ENCODE measurements around the gene CTTNBP2NL. TPM values are rescaled to one million over a fixed set of nuclear protein-coding genes. Genes with fewer than 3 reads are reported as not detected.

Gene CTTNBP2NL
- polyA plus RNA-seq, 2 of the 4 experiments (the other 2 are of a cell fraction) = 5.8 to 8.7 TPM

- DNase-seq (ENCODE audit: low read depth in 1 of 2, low spot score in 1 of 2) = no peak
- POLR2A ChIA-PET = interaction anchor here (0.6 kb wide), 1 partner anchor 185 kb away, joined by 13 read pairs; no protein-coding TSS in a partner anchor
- ATAC-seq = no peak
- no peak overlapping the region for H3K4me2 ChIP-seq
- H3K27ac ChIP-seq = no peak overlapping the region
- 90% methylated on average over 2 of the region's 2 CpGs for WGBS (ENCODE audit: missing lambda C conversion rate)
- CTCF ChIA-PET = interaction anchor here (0.8 kb wide), 1 partner anchor 297 kb away, joined by 3 read pairs; no protein-coding TSS in a partner anchor
- no peak overlapping the region for H3K4me3 ChIP-seq
- no peaks in the 10 kb centered on the region for H3K9me3 ChIP-seq
- H3K4me1 ChIP-seq = no peaks in the 10 kb centered on the region
- no peak for TF ChIP-seq HOXB13 (CRISPR knock-in tag; IDR thresholded peaks at IDR 0.05; ENCODE audit: low read depth)
- no peak for TF ChIP-seq CHD4 (IDR thresholded peaks at IDR 0.05; ENCODE audit: borderline replicate concordance)
- TF ChIP-seq HOXA7 (CRISPR knock-in tag; IDR thresholded peaks at IDR 0.05) = no peak
- TF ChIP-seq HDAC2 (IDR thresholded peaks at IDR 0.05) = no peak
- TF ChIP-seq MAX (IDR thresholded peaks at IDR 0.05) = no peak
- TF ChIP-seq HES2 (IDR thresholded peaks at IDR 0.05) = no peak
- no peak for TF ChIP-seq RARB (CRISPR knock-in tag; IDR thresholded peaks at IDR 0.05)
- TF ChIP-seq NR3C1 (IDR thresholded peaks at IDR 0.05) = no peak
- TF ChIP-seq GATA3 (IDR thresholded peaks at IDR 0.05; ENCODE audit: borderline replicate concordance) = no peak
- no peak for TF ChIP-seq PHF8 (IDR thresholded peaks at IDR 0.05; ENCODE audit: borderline replicate concordance, low read depth)
- no peak for FAIRE-seq
Observed at GRCh38 chr1:112410673-112411072, 14.7 kb downstream of the CTTNBP2NL start.

- no peak for ATAC-seq
- Histone ChIP-seq H3K4me2 (no peak overlapping the region), H3K4me1 (no peaks in the 10 kb centered on the region), H3K4me3 (no peak overlapping the region), H3K9me3 (no peaks in the 10 kb centered on the region), H3K27ac (no peak overlapping the region)
- CTCF ChIA-PET = interaction anchor here (0.6 to 1.3 kb wide), 2 partner anchors 26 to 893 kb away, joined by 3 to 4 read pairs; no protein-coding TSS in a partner anchor
- no peak for DNase-seq (ENCODE audit: low read depth in 1 of 2, low spot score in 1 of 2)
- no peak for FAIRE-seq
- POLR2A ChIA-PET = no interaction called here
- TF ChIP-seq SMC3 (IDR thresholded peaks at IDR 0.05) = no peak
- TF ChIP-seq MAFK (IDR thresholded peaks at IDR 0.05; ENCODE audit: partially characterized antibody) = no peak
- TF ChIP-seq HOXB5 (CRISPR knock-in tag; IDR thresholded peaks at IDR 0.05) = no peak
- no peak for TF ChIP-seq FOSB (CRISPR knock-in tag; IDR thresholded peaks at IDR 0.05)
- no peak for TF ChIP-seq SREBF2 (IDR thresholded peaks at IDR 0.05)
- no peak for TF ChIP-seq CHD4 (IDR thresholded peaks at IDR 0.05; ENCODE audit: borderline replicate concordance)
- TF ChIP-seq ZNF302 (CRISPR knock-in tag; IDR thresholded peaks at IDR 0.05) = no peak
- TF ChIP-seq MAX (IDR thresholded peaks at IDR 0.05) = no peak
- no peak for TF ChIP-seq BHLHE40 (IDR thresholded peaks at IDR 0.05; ENCODE audit: low read depth, low read length)
- no peak for TF ChIP-seq CBX8 (IDR thresholded peaks at IDR 0.05)
- TF ChIP-seq PHF8 (IDR thresholded peaks at IDR 0.05; ENCODE audit: borderline replicate concordance, low read depth) = no peak
- no peak for TF ChIP-seq FOXS1 (CRISPR knock-in tag; IDR thresholded peaks at IDR 0.05)
- TF ChIP-seq E2F6 (IDR thresholded peaks at IDR 0.05; ENCODE audit: borderline replicate concordance, low read depth) = no peak
- TF ChIP-seq ESRRA (IDR thresholded peaks at IDR 0.05; ENCODE audit: borderline replicate concordance, low read length) = no peak
- TF ChIP-seq EHMT2 (IDR thresholded peaks at IDR 0.05; ENCODE audit: low read depth) = no peak
- no peak for TF ChIP-seq HDAC2 (IDR thresholded peaks at IDR 0.05)
- TF ChIP-seq JUN (IDR thresholded peaks at IDR 0.05) = no peak
- TF ChIP-seq ZFP36 (IDR thresholded peaks at IDR 0.05; ENCODE audit: borderline replicate concordance, partially characterized antibody) = no peak
- TF ChIP-seq TP53 (CRISPR knock-in tag; IDR thresholded peaks at IDR 0.05) = no peak
- TF ChIP-seq RARB (CRISPR knock-in tag; IDR thresholded peaks at IDR 0.05) = no peak
Observed at GRCh38 chr1:112417271-112417670, 21.3 kb downstream of the CTTNBP2NL start.
